Mesothelial cell of epicardium (in vitro differentiated cells): ENCODE data around the gene PRKRIP1. TPM values are rescaled to one million over a fixed set of nuclear protein-coding genes. Genes with fewer than 3 reads are reported as not detected.

Experiments used
- DNase-seq, 2 experiments: peaks; one replicate each; pipeline ENCODE4 v3.0.0; 2021; ENCODE audit warnings: low spot score in 2 of 2; ENCODE audit not compliant: unreplicated experiment in 2 of 2
- H3K27ac Mint-ChIP-seq: 2 replicates; pipeline ENCODE4 v1.8.0; 2021; ENCODE audit warnings: mixed read lengths
- H3K27me3 Mint-ChIP-seq: 2 replicates; pipeline ENCODE4 v1.8.0; 2021; ENCODE audit warnings: low read depth, mixed read lengths
- H3K36me3 Mint-ChIP-seq: 2 replicates; pipeline ENCODE4 v1.8.0; 2021; ENCODE audit warnings: mixed read lengths
- H3K4me1 Mint-ChIP-seq: 2 replicates; pipeline ENCODE4 v1.8.0; 2021; ENCODE audit warnings: mixed read lengths
- H3K4me3 Mint-ChIP-seq: 2 replicates; pipeline ENCODE4 v1.8.0; 2021; ENCODE audit warnings: mild to moderate bottlenecking, moderate library complexity, mixed read lengths
- H3K9me3 Mint-ChIP-seq: 2 replicates; pipeline ENCODE4 v1.8.0; 2021; ENCODE audit warnings: mixed read lengths
- CTCF ChIP-seq: fragments of 200-600 bp; sonication (generic); IDR thresholded peaks from one replicate; pipeline ENCODE4 v1.5.0; 2021; ENCODE audit warnings: antibody characterized with exemption; ENCODE audit not compliant: unreplicated experiment
- total RNA-seq: library from RNA; stranded (reverse); gene quantifications from 3 replicates; pipeline ENCODE4 v1.2.1, GENCODE V29; 2021

PRKRIP1 gene
- total RNA-seq, 1 donor from 2014 or later = 50.3 TPM

GRCh38 chr7:102463841-102464576, 67.8 kb downstream of the PRKRIP1 start:
- Mint-ChIP-seq H3K36me3 (peaks cover 2% of the 10 kb centered on the region), H3K4me1 (peaks cover 19% of the 10 kb centered on the region), H3K9me3 (no peaks in the 10 kb centered on the region), H3K27me3 (no peaks in the 10 kb centered on the region), H3K4me3 (peak overlapping the region; percentile 96), H3K27ac (peak overlapping the region; percentile 94)
- no peak for DNase-seq
- no peak for TF ChIP-seq CTCF

- Mint-ChIP-seq H3K27me3 (no peaks in the 10 kb centered on the region), H3K27ac (peak within 1 kb of the TSS; percentile 94), H3K36me3 (no peaks in the 10 kb centered on the region), H3K4me3 (peak within 1 kb of the TSS; percentile 96), H3K4me1 (peaks cover 19% of the 10 kb centered on the region), H3K9me3 (no peaks in the 10 kb centered on the region)
- TF ChIP-seq CTCF = peak; percentile 22
- peak; percentile 89 to 94 for DNase-seq
Observed at GRCh38 chr7:102464577-102465280, 68.6 kb downstream of the PRKRIP1 start, which contains the start of the genes ALKBH4 and LRWD1. Gene ALKBH4, minus strand, starts transcription at chr7:102464863. Its CDS starts 27 bp downstream, at chr7:102464836. Gene LRWD1, plus strand, starts transcription at chr7:102464984. Its CDS starts 97 bp downstream, at chr7:102465081.

GRCh38 chr7:102466097-102466496, 69.9 kb downstream of the PRKRIP1 start:
- Mint-ChIP-seq H3K36me3 (no peaks in the 10 kb centered on the region), H3K9me3 (no peaks in the 10 kb centered on the region), H3K4me1 (peaks cover 19% of the 10 kb centered on the region), H3K27ac (no peak overlapping the region), H3K4me3 (peak overlapping the region; percentile 96), H3K27me3 (no peaks in the 10 kb centered on the region)
- TF ChIP-seq CTCF = no peak
- no peak for DNase-seq

GRCh38 chr7:102467581-102468477, 71.7 kb downstream of the PRKRIP1 start:
- Mint-ChIP-seq H3K4me3 (no peak overlapping the region), H3K9me3 (no peaks in the 10 kb centered on the region), H3K36me3 (no peaks in the 10 kb centered on the region), H3K27me3 (no peaks in the 10 kb centered on the region), H3K4me1 (peaks cover 19% of the 10 kb centered on the region), H3K27ac (no peak overlapping the region)
- TF ChIP-seq CTCF = no peak
- no peak for DNase-seq
